Calu3 (cell line): ENCODE data around the gene MTERF1. TPM values are rescaled to one million over a fixed set of nuclear protein-coding genes. Genes with fewer than 3 reads are reported as not detected.

Experiments used
- BruUV-seq: library from RNA; stranded (reverse); fragments of 400-500 nt; replicated peaks from 2 replicates; lab custom pipeline; 2021; lab: Mats Ljungman, UMichigan
- CTCF ChIA-PET: fragments of 300-600 bp; sonication (Branson Sonifier 250); formaldehyde crosslinking; loops from one replicate; lab custom pipeline; 2022; ENCODE audit warnings: antibody characterized with exemption; lab: Charles Lee
- DNase-seq: peaks from one replicate; pipeline ENCODE4 v3.0.0; 2022
- H3K27ac Mint-ChIP-seq: one replicate; pipeline ENCODE4 v1.8.0; 2022; ENCODE audit warnings: mixed read lengths; ENCODE audit not compliant: unreplicated experiment
- H3K27me3 Mint-ChIP-seq: one replicate; pipeline ENCODE4 v1.8.0; 2022; ENCODE audit warnings: mixed read lengths; ENCODE audit not compliant: unreplicated experiment
- H3K36me3 Mint-ChIP-seq: one replicate; pipeline ENCODE4 v1.8.0; 2022; ENCODE audit warnings: mild to moderate bottlenecking, moderate library complexity, mixed read lengths; ENCODE audit not compliant: insufficient read depth, unreplicated experiment
- H3K4me1 Mint-ChIP-seq: one replicate; pipeline ENCODE4 v1.8.0; 2022; ENCODE audit warnings: mild to moderate bottlenecking, low read depth, mixed read lengths; ENCODE audit not compliant: unreplicated experiment
- H3K4me3 Mint-ChIP-seq: one replicate; pipeline ENCODE4 v1.8.0; 2022; ENCODE audit warnings: mild to moderate bottlenecking, low read depth, moderate library complexity, mixed read lengths; ENCODE audit not compliant: unreplicated experiment
- H3K9me3 Mint-ChIP-seq: one replicate; pipeline ENCODE4 v1.8.0; 2022; ENCODE audit warnings: low read depth, mixed read lengths; ENCODE audit not compliant: unreplicated experiment
- CTCF ChIP-seq: fragments of 200-600 bp; IDR thresholded peaks from one replicate; pipeline ENCODE4 v1.8.0; 2022; ENCODE audit warnings: antibody characterized with exemption; ENCODE audit not compliant: unreplicated experiment
- intact Hi-C: fragments of 100-400 bp; cut with micrococcal nuclease; formaldehyde crosslinking; loops from one replicate; pipeline ENCODE4 v1.10.0; 2022; ENCODE audit not compliant: unreplicated experiment
- total RNA-seq: library from RNA; stranded (reverse); gene quantifications from 2 replicates; pipeline ENCODE4 v1.2.3, GENCODE V29; 2022

The MTERF1 gene
- total RNA-seq, 1 experiment from 2014 or later, result 11.5 TPM

GRCh38 chr7:91912494-91912893 is 32.0 kb upstream of the MTERF1 start:
- peaks cover 5% of the 10 kb centered on the region for H3K27me3 Mint-ChIP-seq
- H3K4me1 Mint-ChIP-seq, result no peaks in the 10 kb centered on the region
- intact Hi-C loops, result no loop called here
- DNase-seq, result no peak
- no peaks in the 10 kb centered on the region for H3K9me3 Mint-ChIP-seq
- no peak overlapping the region for H3K27ac Mint-ChIP-seq
- no peaks in the 10 kb centered on the region for H3K36me3 Mint-ChIP-seq
- no peak overlapping the region for H3K4me3 Mint-ChIP-seq
- TF ChIP-seq CTCF, result no peak
- BruUV-seq, result no TSS peak
- CTCF ChIA-PET, result no interaction called here

- no TSS peak for BruUV-seq
- no peaks in the 10 kb centered on the region for H3K36me3 Mint-ChIP-seq
- peaks cover 12% of the 10 kb centered on the region for H3K27me3 Mint-ChIP-seq
- TF ChIP-seq CTCF, result no peak
- H3K4me1 Mint-ChIP-seq, result no peaks in the 10 kb centered on the region
- CTCF ChIA-PET, result no interaction called here
- H3K27ac Mint-ChIP-seq, result no peak overlapping the region
- intact Hi-C loops, result no loop called here
- no peak overlapping the region for H3K4me3 Mint-ChIP-seq
- no peak for DNase-seq
- peaks cover 2% of the 10 kb centered on the region for H3K9me3 Mint-ChIP-seq
Observed at GRCh38 chr7:91911121-91911520, 30.6 kb upstream of the MTERF1 start.

GRCh38 chr7:91910171-91910570 is 29.7 kb upstream of the MTERF1 start:
- intact Hi-C loops, result no loop called here
- BruUV-seq, result no TSS peak
- no peak for TF ChIP-seq CTCF
- Mint-ChIP-seq H3K27ac (no peak overlapping the region), H3K4me1 (no peaks in the 10 kb centered on the region), H3K4me3 (no peak overlapping the region), H3K27me3 (peaks cover 12% of the 10 kb centered on the region), H3K36me3 (no peaks in the 10 kb centered on the region), H3K9me3 (peaks cover 2% of the 10 kb centered on the region)
- CTCF ChIA-PET, result interaction anchor here (0.7 kb wide), 1 partner anchor 531 kb away, joined by 6 read pairs; no protein-coding TSS in a partner anchor
- no peak for DNase-seq

- intact Hi-C loops, result no loop called here
- no peaks in the 10 kb centered on the region for H3K9me3 Mint-ChIP-seq
- CTCF ChIA-PET, result no interaction called here
- no peak overlapping the region for H3K27ac Mint-ChIP-seq
- no peak for DNase-seq
- no peaks in the 10 kb centered on the region for H3K36me3 Mint-ChIP-seq
- no peak overlapping the region for H3K4me3 Mint-ChIP-seq
- H3K4me1 Mint-ChIP-seq, result no peaks in the 10 kb centered on the region
- H3K27me3 Mint-ChIP-seq, result no peaks in the 10 kb centered on the region
- TF ChIP-seq CTCF, result no peak
- no TSS peak for BruUV-seq
Observed at GRCh38 chr7:91899563-91899962, 19.1 kb upstream of the MTERF1 start.
